ENCODE measurements around the gene OR2A1.
"Not testable (repeated sequence)": the region's sequence is repeated elsewhere in the genome, so short reads cannot be mapped to it uniquely, and the experiment has no call there.

OR2A1 gene

DNA sequence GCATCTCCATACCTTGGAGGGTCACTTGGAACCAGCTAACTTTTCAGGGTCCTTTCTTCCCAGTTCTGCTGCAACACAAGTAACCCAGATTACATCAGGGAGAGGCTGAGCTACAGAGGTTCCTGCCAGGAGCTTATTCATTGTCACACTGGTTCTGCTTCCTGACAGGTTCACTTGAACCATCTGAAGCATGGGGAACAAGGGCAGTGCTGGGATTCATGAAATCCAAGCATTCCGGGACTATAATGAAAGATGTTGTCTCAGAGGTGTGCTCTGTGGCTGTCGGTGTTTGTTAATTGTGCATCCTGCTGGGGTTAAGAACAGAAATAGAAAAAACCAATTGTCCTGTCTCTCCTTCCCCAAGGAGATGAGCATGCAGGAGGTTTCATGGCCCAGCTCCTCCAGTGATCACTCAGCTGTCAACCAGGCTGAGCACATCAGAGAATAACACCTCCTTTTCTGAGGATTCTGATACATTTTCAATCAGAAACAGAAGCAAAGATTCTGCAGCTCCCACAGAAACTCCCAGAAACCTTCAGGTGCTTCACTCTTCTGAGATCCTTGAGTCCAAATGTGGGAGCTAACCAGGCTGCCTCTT lies at the start of gene OR2A1:
OR2A1 (plus strand) TSS at position 548 of the 598 bp plus-strand sequence. CDS start 5,706 bp downstream, outside the sequence.
- not testable (repeated sequence) for DNase-seq

DNA sequence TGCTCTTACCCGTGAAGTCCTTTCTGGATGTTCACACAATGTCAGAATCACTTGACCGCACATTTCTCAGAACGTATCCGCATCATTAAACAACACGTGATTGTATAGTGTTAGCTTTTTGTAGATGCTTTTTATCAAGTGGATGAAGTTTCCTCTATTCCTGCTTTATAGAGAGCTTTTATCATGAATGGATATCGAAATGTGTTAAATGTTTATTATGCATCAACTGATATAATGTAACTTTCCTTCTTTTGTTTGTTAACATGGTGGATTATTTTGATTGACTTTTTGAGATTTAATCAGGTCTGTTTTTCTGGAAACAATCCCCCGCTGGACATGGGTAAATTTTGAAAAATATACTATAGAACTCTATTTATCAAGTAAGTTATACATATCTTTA lies 47.5 kb upstream of the OR2A1 start, which contains the start of gene OR2A7:
OR2A7 (minus strand) TSS at position 101 of the 400 bp plus-strand sequence. CDS start 5,164 bp downstream, outside the sequence.
- DNase-seq = not testable (repeated sequence)

GRCh38 chr7:144269188-144269587 lies 43.0 kb upstream of the OR2A1 start, which contains the start of gene CTAGE8:
CTAGE8 (minus strand) TSS chr7:144269288; CDS start chr7:144269250, 38 bp downstream.
- DNase-seq = not testable (repeated sequence)

DNA sequence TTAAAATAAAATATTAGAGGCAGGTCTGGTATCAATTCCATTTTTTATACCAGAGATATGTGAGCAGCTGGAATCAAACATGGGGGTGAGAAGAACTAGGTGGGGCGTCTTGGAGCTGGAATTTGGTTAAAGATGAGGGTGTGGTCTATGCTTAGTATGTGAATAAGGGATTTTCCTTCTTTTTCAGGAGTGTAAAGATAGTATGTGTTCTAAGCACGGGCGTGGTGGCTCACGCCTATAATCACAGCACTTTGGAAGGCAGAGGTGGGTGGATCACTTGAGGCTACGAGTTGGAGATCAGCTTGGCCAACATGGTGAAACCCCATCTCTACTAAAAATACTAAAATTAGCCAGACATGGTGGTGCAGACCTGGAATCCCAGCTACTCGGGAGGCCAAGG lies 36.9 kb upstream of the OR2A1 start:
- DNase-seq = not testable (repeated sequence)

DNA sequence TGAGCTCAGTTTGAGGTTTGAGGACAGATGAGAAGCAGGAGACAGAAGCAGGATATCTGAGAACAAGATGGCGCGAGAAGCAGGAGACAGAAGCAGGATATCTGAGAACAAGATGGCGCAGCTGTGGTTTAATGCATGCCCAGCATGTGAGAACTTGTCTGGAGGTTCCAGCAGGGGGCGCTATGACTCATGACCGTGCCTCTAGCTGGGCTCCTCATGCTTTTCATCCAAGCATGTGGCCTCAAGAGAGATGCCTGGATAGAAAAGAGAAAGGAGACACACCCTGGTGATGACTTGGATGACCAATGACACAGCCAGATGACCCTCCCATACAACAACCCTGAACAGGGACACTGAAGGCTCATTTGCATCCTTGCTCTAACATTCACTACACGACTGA lies 32.2 kb upstream of the OR2A1 start:
- not testable (repeated sequence) for DNase-seq

- DNase-seq = not testable (repeated sequence)
Observed at GRCh38 chr7:144281981-144282380, 30.2 kb upstream of the OR2A1 start.

GRCh38 chr7:144282490-144282889 lies 29.7 kb upstream of the OR2A1 start:
- DNase-seq = not testable (repeated sequence)

GRCh38 chr7:144283716-144284115 lies 28.5 kb upstream of the OR2A1 start:
- DNase-seq = not testable (repeated sequence)

- DNase-seq = not testable (repeated sequence)
Observed at GRCh38 chr7:144287171-144287784, 24.9 kb upstream of the OR2A1 start.

GRCh38 chr7:144291607-144292006 lies 20.6 kb upstream of the OR2A1 start:
- DNase-seq = not testable (repeated sequence)

DNA sequence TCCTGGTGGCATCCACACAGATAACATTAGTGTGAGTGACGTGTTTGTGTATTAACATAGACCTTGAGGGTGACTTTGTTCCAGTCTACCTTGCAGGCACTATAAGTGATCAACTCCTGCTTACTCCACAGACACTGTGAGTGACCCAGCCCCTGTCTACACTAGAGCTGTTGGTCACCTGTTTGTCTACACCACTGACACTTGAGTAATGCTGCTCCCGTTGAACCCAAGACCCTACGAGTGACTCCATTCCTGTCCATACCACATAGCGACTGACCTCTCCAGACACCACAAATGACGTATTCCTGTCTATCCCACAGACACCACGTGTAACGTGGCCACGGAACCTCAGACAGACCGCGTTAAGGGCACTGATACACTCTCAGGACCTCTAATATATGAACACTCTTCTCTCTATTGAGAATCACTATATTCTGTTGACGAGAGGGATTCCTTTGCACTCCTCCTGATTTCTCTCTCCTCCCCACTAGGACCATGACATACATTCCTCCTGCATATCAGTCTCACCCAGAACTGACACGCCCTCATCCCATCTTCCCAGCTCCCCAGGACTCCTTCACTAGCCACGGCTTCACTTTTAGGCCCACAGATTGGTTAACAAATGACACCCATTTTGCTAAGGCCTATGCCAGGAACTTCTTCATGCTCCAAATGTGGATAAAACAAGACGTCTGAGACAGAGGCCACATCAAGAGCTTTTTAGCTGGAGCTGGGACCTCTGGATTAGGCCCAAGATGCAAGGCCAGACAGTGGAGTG lies 19.6 kb upstream of the OR2A1 start:
- not testable (repeated sequence) for DNase-seq

GRCh38 chr7:144293794-144294499 lies 18.3 kb upstream of the OR2A1 start:
- not testable (repeated sequence) for DNase-seq

- DNase-seq = not testable (repeated sequence)
Observed at GRCh38 chr7:144302578-144303303, 9.5 kb upstream of the OR2A1 start.

- not testable (repeated sequence) for DNase-seq
Observed at GRCh38 chr7:144303607-144304006, 8.6 kb upstream of the OR2A1 start.

DNA sequence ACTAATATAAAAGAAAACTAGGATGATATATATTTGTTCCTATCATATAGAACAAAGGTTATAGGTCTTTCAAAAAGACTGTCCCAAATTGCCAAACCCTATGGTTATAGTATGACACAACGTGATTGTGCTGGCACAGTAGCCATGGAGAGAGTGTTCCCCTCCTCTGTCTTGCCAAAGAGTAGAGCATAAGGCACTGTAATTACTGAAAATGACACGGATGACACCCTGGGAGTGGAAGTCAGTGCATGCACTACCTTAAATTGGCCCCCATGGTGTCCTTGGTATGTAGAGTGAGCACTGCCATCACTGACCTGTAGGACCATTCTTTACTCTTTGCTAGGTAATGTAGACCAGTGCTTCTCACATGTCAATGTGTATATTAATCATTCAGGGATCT lies 7.1 kb upstream of the OR2A1 start:
- not testable (repeated sequence) for DNase-seq

DNA sequence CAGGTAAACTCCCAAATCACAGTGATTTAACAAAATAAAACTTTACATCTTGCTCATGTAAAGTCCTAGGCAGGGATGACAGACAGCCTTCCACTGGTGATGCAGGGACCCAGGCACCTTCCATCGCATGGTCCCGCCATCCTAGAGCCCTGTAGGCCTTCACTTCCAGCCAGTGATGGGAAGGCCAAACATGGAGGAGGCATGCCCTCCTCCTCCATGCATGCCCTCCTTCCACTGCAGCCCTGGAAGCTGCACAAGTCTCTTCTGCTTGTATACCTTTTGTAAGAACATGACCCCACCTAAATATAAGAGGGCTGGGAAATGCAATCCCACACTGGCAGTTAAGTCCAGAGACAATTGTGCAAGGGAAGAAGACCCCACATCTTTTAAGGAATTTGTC lies 2.5 kb upstream of the OR2A1 start:
- not testable (repeated sequence) for DNase-seq

GRCh38 chr7:144311218-144311617 lies 1.0 kb upstream of the OR2A1 start:
- DNase-seq = not testable (repeated sequence)

GRCh38 chr7:144317537-144317936 lies 5.3 kb downstream of the OR2A1 start:
- not testable (repeated sequence) for DNase-seq

DNA sequence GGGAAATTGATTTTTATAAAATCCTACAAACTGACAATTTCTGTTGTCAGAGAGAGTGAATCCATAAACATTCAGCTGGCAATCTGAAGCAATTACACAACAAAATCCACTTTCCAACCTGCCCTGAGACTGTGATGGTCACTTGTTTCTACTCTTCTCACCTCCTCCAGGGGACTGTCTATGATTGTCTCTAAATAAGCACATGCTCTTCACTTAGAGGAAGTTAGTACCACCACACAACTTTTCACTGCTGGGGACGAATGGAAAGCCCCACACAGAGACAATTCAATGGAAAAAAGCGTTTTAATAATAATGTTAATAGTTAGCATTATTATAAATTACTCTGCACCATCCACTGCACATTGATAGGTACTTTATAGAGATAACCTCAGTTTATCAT lies 7.3 kb downstream of the OR2A1 start:
- not testable (repeated sequence) for DNase-seq

DNA sequence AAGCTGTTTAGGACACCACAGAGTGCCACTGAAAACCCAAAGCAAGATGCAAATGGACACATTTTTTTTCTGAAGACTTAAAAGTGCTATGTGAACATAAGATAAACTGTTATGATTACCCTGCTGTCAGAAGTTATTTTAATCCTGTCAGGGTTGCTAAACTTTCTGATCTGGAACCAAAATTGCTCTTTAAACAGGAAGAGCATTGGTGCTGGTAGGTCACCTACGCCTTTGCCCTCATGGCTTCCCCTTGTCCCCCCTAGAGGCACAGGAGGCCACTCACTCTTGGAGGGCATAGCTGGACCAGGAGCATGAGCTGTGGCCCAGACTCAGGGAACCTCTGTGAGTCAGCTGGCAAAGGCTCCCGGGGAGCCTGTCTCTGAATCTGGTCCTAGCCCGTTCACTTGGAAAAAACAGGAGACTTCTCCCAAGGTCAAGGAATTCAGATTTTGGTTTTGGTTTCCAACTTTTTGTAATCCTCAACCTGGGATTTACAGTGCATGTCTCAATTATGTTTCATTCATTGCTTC lies 9.5 kb downstream of the OR2A1 start:
- DNase-seq = not testable (repeated sequence)

DNA sequence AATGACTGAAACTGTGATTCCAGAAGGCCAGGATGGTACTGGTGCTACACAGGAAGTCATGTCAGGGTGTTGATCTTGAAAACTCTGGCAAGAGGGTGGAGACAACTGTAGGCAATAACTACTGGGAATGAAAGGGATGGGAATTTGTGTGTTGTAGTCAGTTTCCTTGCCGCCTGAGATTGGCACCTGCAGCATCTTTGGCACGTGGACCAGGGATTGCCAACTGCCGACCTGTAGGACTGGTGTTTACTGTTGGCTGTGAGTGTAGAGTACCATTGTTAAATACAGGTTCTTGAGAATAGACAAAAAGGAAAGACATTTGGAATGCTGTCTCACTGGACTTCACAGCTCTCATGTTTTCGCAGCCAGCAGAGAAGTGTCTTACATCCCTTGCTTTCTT lies 11.1 kb downstream of the OR2A1 start:
- not testable (repeated sequence) for DNase-seq

GRCh38 chr7:144325868-144326267 lies 13.6 kb downstream of the OR2A1 start:
- DNase-seq = not testable (repeated sequence)

All from NCI-H524 (cell line).